Activated CD4-positive, alpha-beta T cell treated with anti-CD3 and anti-CD28 coated beads for 4 hours (primary cell): ENCODE measurements around the gene HELZ.
"Not testable (repeated sequence)": the region's sequence is repeated elsewhere in the genome, so short reads cannot be mapped to it uniquely, and the experiment has no call there.

ENCODE experiments used
- DNase-seq, 2 donors: peaks; one replicate each; pipeline ENCODE4 v3.0.0-alpha.2; 2020

Gene HELZ

DNA sequence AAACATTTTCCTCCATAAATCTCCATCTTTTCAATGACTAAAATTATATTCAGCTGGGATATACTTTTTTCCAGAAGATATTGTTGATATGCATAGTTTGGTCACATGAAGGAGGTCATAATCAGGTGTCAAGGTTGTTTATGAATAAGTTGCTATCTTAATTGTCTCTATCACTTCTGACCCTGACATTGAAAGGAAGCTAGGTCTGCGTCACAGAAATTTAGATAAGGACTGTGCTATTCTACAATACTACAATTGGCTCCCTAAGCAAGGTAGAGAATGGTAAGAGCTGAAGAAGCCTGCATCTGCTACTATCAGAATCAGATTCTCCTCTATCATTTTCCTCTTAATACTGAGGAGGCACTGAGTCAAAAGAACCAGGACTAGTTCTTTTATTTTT is 133.2 kb downstream of the HELZ start:
- DNase-seq: no peak

DNA sequence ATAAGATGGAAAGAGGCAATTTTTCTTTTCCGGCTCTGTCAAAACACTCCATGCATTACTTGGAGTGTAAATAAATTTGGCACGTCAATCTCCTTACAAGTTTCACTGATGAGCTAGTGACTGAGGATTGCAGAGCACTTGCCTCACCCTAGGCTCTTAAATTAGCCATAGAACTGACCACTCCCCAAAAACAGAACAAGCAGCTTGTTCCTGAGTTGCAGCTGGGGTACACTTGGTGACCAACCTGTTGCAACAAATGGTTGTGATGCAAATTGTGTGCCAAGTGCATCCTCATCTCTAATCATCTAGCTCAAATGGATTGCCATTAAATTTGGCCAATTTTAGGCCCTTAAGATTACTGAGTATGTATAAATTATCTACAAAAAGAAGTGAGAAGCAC is 133.7 kb downstream of the HELZ start:
- no peak for DNase-seq

DNA sequence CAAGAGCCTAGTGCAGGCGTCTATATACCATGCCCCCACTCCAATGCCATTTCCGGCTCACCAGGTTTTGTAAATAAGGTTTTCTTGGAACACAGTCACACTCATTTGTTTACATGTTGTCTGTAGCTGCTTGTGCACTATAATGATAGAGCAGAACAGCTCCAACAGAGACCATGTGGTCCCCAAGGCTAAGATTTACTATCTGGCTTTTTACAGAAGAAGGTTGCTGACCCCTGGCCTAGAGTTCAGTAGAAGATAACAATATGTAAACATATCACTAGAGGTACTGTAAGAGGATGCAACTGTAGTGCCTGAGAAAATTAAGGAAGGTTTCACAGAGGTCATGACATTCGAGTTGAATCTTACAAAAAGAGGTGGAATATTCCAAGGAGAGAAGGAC is 134.4 kb downstream of the HELZ start:
- DNase-seq: no peak

DNA sequence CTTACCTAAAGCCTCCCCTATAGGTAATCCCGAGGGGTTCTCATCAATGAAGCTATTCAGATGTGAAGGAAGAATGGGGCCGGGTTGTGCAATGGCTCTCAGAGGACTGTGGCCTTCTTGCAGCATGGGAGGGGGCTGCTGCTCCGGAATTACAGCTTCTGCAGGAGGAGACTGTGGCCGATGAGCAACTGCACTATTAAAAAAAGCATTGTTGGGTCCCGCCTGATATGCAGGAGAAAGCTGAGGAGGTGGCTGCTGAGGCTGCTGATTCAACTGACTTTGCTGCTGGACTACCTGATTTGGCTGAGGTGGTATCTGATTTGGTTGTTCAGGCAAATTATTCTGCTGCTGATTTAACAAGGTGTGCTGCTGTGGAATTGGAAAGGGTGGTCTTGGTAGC is 135.9 kb downstream of the HELZ start:
- DNase-seq: no peak

DNA sequence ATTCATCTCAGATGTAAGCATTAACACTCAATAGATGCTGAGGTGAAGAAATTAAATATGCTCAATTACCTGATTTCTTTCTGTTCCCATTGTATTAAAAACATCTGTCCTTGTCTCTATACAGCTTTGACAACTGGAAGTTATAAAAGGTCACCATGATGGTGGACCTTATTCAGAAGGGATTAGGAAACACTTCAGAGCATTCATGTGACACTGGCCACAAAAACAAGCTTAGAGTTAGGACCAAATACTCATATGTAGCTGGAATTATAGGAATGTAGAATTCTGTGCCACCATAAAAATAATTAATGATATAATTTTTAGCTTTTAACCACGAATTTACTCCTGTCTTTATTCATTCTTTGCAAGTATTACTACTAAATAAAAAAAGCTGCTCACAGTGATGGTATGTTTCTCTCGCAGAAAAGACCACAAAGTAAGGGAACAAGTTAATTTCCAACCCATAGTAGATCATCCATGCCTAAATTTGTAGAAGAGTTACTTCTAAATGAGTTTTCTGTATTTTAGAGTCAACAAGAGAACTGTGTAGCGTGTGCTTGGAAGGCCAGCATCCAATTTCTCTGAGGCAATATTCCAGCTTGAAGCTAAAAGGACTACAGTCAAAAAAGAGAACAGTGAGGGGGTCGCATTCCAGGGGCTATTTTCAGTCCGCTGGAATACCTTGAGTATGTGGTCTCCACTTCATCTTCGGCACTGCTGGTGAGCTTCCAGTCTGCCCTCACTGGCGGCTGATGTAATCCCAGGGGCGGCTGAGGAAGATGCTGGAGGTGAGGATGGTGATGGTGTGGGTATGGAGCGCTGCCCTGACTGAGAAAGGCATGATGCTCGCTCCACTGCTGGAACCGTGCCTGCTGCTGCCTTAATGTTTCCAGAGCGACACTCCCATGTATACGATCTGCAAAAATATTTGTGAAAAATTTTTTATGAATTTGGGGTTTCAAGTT is 136.9 kb downstream of the HELZ start:
- DNase-seq: no peak

DNA sequence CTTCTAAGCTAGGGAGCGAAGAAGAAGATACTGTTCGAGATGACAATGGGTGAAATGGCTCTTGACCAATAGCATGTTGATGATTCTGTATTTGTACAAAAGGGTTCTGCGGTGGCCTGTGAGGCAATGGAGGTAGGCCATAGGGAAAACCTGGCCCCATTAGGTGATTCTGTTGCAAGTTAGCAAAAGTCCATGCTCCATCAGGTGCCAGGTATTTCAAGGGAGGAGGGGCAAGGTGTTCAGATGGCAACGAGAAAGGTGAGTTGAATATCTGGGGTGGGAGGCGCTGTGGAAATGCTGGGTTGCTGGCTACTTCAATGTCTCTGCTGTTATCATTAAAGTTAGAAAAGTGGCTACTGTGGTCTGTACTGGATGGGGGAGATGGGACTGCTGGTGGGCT is 137.8 kb downstream of the HELZ start:
- DNase-seq: no peak

DNA sequence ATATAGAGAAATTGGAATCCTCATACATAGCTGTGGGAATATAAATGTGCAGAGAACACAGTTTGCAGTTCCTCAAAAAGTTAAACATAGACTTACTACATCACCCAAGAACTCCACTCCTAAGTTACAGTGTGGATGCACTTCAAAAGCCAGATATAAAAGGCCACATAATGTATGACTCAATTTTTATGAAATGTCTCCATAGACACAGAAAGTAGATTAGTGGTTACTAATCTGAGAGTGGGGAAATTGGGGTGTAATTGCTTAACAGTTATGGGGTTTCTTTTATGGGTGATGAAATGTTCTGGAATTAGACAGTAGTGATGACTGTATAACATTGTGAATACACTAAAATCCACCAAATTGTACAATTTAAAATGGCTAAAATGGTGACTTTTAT is 139.8 kb downstream of the HELZ start:
- no peak for DNase-seq

DNA sequence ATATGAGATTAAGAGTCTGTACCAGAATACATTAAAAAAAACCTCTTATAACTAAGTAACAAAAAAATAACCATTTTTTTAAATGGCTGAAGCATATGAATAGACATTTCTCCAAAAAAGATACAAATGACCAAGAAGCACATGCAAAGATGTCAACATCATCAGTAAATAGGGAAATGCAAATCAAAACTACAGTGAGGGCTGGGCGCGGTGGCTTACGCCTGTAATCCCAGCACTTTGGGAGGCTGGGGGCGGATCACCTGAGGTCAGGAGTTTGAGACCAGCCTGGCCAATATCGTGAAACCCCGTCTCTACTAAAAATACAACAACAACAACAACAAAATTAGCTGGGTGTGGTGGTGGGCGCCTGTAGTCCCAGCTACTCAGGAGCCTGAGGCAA is 140.4 kb downstream of the HELZ start:
- DNase-seq: not testable (repeated sequence)

DNA sequence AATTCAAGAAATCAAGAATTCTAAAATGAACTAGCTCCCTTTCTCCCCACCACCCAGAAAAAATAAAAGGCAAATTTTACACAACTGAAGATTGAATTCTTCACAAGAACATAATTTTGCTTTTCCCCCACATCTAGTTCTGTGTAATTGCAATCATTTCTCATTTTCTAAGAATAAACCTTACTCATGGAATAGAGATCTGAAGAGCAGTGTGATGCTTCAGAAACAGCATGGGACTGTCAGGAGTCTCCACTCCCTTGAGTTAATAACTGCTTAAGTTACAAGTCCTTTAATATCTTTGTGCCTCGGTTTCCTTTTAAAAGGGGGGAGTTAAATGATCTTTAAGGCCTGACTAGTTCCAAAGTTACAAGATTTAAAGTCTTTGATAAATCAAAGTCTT is 147.0 kb downstream of the HELZ start:
- no peak for DNase-seq

DNA sequence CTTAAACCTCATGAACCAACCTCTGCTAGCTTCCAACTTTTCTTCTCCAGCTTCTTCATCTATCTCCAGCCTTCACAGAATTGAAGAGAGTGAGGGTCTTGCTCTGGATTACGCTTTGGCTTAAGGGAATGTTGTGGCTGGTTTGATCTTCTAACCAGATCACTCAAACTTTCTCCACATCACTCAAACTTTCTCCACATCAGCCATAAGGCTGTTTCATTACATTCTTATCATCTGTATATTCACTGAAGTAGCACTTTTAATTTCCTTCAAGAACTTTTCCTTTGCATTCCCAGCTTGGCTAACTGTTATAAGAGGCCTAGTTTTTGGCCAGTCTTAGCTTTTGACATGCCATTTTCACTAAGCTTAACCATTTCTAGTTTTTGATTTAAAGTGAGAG is 148.4 kb downstream of the HELZ start:
- DNase-seq: no peak

DNA sequence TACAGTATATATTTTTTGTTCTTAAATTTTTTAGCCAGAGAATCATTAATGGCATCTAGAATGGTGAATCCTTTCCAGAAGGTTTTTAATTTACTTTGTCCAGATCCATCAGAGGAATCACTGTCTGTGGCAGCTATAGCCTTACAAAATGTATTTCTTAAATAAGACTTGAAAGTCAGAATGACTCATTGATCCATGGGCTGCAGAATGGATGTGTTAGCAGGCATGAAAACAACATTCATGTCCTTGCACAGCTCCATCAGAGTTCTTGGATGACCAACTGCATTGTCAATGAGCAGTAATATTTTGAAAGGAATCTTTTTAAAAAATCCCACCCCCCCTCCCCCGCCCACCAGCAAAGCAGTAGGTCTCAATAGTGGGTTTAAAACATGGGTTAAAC is 149.2 kb downstream of the HELZ start:
- no peak for DNase-seq

DNA sequence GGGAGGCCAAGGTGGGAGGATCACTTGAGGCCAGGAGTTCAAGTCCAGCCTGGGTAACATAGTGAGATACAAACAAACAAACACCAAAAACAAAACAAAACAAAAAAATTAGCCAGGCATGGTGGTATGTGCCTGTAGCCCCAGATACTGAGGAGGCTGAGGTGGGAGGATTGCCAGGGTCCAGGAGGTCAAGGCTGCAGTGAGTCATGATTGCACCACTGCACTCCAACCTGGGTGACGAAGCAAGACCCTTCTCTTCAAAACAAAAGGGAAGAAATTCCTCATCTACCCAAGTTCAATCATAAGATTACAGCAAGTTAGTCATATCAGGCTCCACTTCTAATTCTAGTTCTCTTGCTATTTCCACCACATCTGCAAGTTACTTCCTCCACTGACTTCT is 149.7 kb downstream of the HELZ start:
- DNase-seq: not testable (repeated sequence)

DNA sequence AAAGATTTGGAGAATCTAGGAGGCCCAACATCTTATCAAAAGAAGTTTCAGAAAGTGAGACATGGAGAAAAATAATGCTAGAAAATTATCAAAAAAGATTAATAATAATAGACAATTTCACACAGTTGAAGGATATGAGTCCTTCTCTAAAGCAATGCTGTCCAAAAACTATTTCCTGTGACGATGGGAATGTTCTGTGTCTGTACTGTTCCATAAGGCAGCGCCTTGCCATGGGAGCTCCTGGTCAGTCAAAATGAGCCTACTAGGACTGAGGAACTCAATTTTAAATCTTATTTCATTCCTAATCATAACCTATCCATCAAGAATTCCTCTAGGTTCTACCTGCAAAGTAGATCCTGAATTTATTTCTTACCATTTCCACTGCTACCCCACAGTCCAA is 151.6 kb downstream of the HELZ start:
- no peak for DNase-seq

DNA sequence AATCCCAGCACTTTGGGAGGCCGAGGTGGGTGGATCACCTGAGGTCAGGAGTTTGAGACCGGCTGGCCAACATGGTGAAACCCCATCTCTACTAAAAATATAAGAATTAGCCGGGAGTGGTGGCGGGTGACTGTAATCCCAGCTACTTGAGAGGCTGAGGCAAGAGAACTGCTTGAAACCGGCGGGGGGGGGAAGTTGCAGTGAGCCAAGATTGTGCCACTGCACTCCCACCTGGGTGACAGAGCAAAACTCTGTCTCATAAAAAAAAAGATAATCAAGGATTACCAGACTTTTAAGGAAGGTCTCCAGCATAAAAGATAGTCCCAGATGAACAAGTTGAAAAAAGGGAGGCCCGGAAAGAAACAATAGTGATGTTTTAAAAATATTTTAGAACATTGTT is 152.3 kb downstream of the HELZ start:
- not testable (repeated sequence) for DNase-seq

DNA sequence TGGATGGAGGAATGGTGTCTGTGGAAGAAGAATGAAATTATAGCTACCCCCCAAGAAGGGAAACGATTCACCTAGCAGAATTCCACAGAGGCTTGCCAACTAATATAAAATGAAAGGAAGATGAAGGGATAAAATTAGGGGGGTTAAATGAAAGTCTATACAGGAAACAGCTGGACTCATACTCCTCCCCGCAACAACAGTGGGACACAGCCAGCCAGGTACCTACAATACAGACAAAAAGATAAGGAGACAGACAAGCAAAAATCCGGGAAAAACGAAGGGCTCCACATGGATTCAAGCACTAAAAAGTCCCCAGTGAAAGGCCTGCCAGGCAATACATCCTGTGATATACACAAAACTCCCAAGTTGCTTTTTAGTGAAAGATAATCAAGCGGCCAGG is 152.7 kb downstream of the HELZ start:
- no peak for DNase-seq

DNA sequence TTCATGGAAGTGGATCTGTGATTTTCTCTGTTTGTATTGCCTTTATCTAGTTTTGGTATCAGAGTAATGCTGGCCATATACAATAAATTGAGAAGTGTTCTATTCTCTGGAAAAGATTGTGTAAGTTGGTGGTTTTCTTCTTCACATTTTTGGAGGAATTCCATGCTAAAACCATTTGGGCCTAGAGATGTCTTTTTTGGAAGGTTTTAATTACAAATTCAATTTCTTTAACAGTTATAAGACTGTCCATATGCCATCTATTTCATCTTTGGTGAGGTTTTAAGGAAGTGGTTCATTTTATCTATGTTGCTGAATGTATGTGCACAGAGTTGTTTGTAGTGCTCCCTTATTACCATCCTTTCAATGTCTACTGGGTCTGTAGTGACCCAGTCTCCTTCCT is 154.7 kb downstream of the HELZ start:
- no peak for DNase-seq

DNA sequence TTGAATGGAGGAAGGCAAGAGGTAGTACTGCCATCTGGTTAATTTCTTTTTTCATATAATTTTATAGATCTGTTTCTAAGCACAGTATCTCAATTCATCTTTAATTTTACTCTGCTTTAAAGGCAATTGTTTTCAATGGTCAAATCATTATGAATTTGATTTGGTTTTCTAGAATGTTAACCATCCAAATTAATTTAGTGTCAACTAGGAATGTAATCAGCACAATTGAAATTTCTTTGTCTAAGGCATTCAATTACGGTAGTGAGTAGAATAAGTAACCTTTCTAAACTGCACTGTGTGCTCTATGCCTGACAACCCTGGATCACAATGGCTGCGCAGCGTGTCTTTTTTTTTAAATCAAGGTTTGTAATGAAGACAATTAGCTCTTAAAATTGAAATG is 156.4 kb downstream of the HELZ start:
- no peak for DNase-seq

DNA sequence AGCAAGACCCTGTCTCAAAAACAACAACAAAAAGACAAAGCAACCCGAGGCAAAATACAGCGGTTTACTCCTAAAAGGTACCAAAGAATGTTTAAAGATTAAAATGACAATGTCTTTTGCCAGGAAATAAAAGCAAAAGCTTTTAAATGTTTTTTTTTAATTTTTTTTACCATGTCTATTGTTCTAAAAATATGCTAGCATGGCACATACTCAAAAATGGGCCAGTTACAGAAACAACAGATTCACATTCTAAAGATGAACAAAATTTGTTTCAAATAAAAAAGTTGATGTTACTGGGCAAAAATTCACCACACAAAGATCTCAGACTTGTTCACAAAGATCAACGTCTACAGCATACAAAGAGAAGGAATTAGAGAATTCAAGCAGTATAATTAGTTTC is 159.6 kb downstream of the HELZ start:
- no peak for DNase-seq

DNA sequence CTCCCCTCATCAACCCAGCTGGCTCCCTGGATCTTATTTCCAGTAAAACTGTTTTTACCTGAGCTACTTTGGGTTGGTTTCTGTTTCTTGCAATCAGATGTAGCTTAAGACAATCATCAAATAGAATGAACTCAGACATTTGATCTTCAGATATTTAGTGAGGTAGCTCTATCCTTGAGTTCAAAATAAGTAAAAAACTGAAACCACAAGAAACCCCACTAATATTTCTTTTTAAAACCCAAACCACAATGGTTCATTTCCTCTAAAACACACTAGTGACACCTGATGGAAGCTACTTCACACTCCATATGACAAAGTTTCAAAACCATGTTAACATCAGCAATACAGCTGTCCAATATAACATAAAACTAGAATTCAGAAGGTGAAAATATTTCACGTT is 162.9 kb downstream of the HELZ start:
- DNase-seq: no peak

DNA sequence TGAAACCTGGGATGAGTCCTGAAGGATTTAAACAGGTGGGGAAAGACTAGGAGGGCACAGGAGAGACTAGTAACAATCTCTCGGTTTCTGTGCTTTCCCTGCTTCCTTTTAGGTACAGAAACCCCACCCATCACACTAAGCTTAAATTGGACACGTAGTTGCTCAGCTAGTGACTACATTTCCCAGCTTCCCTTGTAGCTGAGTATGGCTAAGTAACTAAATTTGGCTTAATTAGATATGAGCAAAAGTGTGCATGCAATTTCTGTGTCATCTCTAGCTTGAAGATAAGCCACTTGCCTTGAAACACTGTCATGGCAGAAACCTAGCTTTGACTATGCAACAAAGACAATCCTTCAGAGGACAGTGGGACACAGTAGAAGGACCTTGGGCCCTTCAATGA is 164.2 kb downstream of the HELZ start:
- DNase-seq: no peak

DNA sequence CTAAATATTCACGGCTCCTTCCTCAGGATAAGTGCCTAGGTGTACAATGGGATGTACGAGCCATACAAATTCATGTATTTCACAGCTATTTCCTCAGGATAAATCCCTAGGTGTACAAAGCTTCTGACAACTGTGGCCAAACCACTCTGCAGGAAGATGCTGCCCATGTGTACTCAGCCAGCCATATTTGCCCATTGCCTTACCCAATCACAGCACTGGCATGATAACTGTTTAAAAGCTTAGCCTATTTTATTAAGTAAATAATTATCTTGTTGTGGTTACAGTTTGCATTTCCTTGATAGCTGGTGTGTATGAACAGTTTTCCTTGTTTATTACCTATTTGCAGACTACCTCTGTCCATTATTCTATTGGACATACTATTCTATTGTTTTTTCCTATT is 165.5 kb downstream of the HELZ start:
- no peak for DNase-seq

DNA sequence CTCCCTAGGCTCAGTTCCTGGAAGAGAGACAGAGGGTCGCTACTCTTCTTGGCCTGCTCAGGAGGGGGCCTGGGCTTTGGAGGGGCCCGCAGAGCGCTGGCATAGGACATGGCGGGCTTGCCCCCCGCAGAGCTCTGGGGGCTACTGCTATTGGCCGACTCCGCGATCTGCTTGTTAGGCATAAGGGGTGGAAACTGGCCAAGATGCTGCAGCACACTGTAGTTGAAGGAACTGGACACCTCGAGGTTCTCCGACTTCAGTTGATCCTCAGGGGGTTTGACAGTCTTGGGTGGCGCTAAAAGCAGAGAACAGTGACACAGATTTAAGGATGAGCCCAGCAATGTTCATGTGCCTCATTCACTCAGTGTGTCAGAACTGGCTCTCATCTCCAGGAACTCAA is 166.7 kb downstream of the HELZ start:
- no peak for DNase-seq

DNA sequence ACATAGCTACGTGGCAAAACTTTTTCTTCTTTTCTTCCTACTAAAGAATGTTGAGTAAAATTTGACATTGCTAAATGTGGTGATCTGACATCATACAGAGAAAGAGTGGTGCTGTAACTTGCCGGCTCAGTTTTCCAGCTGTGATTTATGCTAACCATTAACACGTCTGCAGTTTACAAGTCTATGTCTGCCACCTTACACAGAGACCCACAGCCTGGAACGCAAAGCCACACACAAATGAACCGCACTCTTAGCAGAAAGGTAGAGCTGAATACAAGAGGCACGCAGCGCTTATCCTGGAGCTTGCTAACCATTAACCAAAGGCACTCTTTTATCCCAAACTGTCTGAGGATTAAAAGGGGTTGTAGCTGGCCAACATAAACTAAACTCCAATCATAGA is 168.7 kb downstream of the HELZ start:
- no peak for DNase-seq

DNA sequence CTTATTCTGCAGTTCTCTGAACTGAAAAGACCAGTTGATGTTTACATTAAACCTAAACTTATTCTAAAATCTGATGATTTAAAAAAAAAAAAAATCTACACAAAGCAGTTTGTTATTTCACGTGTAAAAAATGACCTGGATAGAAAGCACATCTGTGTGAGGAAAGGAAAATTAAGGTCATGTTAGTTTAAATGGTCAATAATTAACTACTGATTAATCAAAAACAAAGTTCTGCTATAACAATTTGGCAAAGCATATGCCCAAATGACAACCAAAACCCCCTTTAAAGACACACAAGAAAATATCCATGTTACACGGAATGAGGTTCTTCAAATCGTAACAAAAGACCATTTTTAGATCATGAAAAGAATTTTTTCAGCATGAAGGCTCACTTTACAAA is 170.2 kb downstream of the HELZ start:
- DNase-seq: no peak

DNA sequence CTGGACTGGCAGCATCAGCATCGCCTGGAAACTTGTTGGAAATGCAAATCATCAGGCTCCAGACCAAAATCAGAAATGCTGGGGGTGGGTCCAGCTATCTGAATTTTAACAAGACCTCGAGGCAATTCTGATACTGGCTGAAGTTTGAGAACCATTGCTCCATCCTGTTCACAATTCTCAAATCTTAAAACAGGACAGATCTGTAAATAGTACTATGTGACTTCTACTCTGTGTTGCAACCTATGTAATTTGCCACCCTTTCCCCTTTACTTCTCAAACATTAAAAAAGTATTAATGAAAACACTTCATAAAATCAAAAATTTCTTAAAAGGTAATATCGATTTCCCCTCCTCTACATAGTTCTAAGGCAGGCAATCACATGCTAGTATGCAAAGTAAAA is 172.1 kb downstream of the HELZ start:
- DNase-seq: no peak
